Endometrial microvascular endothelial cells (primary cell): ENCODE measurements around the gene HECW1. TPM values are rescaled to one million over a fixed set of nuclear protein-coding genes. Genes with fewer than 3 reads are reported as not detected.
"Not testable (repeated sequence)": the region's sequence is repeated elsewhere in the genome, so short reads cannot be mapped to it uniquely, and the experiment has no call there.

ENCODE experiments used
- in situ Hi-C: cut with HindIII; loops from 2 replicates; pipeline ENCODE4 v1.10.0; 2017; ENCODE audit warnings: low sequenced_read_pairs, low pct_unique_long_range_greater_than_20kb; ENCODE audit errors: inconsistent ontology term
- total RNA-seq: library from RNA; depleted of rRNA; stranded (reverse); fragments of >200 nt; gene quantifications from one replicate; pipeline ENCODE4 v1.2.3, GENCODE V29; 2015; ENCODE audit errors: inconsistent ontology term

The HECW1 gene
- total RNA-seq, 1 donor from 2014 or later = not detected

GRCh38 chr7:43467406-43467805 is 355.0 kb downstream of the HECW1 start:
- in situ Hi-C loops = no loop called here

GRCh38 chr7:43467846-43468245 is 355.4 kb downstream of the HECW1 start:
- in situ Hi-C loops = no loop called here

GRCh38 chr7:43469051-43469450 is 356.6 kb downstream of the HECW1 start:
- in situ Hi-C loops = no loop called here

GRCh38 chr7:43470110-43470509 is 357.7 kb downstream of the HECW1 start:
- in situ Hi-C loops = no loop called here

- in situ Hi-C loops = no loop called here
These were observed 363.5 kb downstream of the HECW1 start for GRCh38 chr7:43475983-43476382.

GRCh38 chr7:43476896-43477295 is 364.4 kb downstream of the HECW1 start:
- in situ Hi-C loops = no loop called here

- in situ Hi-C loops = no loop called here
These were observed 366.6 kb downstream of the HECW1 start for GRCh38 chr7:43479042-43479441.

- in situ Hi-C loops = no loop called here
These were observed 367.1 kb downstream of the HECW1 start for GRCh38 chr7:43479543-43479942.

- in situ Hi-C loops = no loop called here
These were observed 368.1 kb downstream of the HECW1 start for GRCh38 chr7:43480581-43480980.

- in situ Hi-C loops = no loop called here
These were observed 369.6 kb downstream of the HECW1 start for GRCh38 chr7:43481902-43482678.

GRCh38 chr7:43482679-43483252 is 370.3 kb downstream of the HECW1 start:
- in situ Hi-C loops = no loop called here

GRCh38 chr7:43484678-43485395 is 372.4 kb downstream of the HECW1 start:
- in situ Hi-C loops = no loop called here

- in situ Hi-C loops = no loop called here
These were observed 373.1 kb downstream of the HECW1 start for GRCh38 chr7:43485580-43485979.

GRCh38 chr7:43486008-43486407 is 373.6 kb downstream of the HECW1 start:
- in situ Hi-C loops = not testable (repeated sequence)

- in situ Hi-C loops = no loop called here
These were observed 374.2 kb downstream of the HECW1 start for GRCh38 chr7:43486634-43487033.

- in situ Hi-C loops = no loop called here
These were observed 375.3 kb downstream of the HECW1 start for GRCh38 chr7:43487731-43488073.

GRCh38 chr7:43489257-43489656 is 376.8 kb downstream of the HECW1 start:
- in situ Hi-C loops = no loop called here

- in situ Hi-C loops = no loop called here
These were observed 377.6 kb downstream of the HECW1 start for GRCh38 chr7:43490016-43490415.

- in situ Hi-C loops = no loop called here
These were observed 378.7 kb downstream of the HECW1 start for GRCh38 chr7:43491123-43491522.

GRCh38 chr7:43491984-43492383 is 379.5 kb downstream of the HECW1 start:
- in situ Hi-C loops = no loop called here
